NCI-H1105 treated with DMSO at 0.1 percent for 48 hours (cell line): ENCODE results near the gene KDELR1.

Experiments used
- DNase-seq: peaks from one replicate; lab custom pipeline; 2025; lab: John Stamatoyannopoulos, UW

KDELR1 gene

GRCh38 chr19:48391100-48392005, at the start of gene KDELR1:
KDELR1 (minus strand) TSS chr19:48391551; CDS start chr19:48391358, 193 bp downstream.
- peak; percentile 63 for DNase-seq

DNA sequence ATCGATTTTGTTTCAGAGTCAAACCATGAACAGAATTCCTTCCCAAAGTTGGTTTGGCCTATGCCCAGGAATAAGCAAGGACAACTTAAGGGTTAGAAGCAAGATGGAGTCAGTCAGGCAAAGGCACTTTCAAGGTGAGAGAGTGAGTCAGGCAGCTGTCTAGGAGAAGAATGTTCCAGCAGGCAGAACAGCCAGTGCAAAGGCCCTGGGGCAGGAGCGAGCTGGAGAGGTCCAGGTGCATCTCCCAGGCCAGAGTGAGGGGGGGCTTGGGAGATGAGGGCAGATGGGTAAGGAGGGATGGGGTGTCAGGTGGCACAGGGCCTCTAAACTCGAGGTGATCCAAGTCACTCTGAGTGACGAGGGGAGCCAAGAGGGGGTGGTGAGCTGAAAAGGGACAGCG, 45.2 kb upstream of the KDELR1 start:
- DNase-seq = no peak

- DNase-seq = no peak
Observed at GRCh38 chr19:48433337-48433736, 42.0 kb upstream of the KDELR1 start.

GRCh38 chr19:48428670-48429069, 37.3 kb upstream of the KDELR1 start:
- no peak for DNase-seq

GRCh38 chr19:48424694-48425219, 33.4 kb upstream of the KDELR1 start:
- no peak for DNase-seq

DNA sequence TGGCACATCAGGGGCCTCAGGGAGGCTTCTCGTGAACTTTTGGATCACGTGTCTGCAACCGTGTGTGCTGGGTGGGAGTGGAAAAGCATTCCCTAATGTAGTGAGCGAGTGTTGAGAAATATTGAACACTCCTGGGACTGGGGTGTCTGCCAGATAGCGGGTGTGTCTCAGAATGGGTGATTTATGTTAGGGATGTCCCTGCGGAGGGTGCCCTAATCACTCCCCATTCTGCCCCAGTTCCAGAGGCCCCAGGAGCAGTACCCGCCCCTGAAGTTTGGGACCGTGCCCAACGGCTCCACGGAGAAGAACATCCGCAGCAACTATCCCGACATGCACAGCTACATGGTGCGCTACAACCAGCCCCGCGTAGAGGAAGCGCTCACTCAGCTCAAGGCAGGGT, 30.2 kb upstream of the KDELR1 start:
- no peak for DNase-seq

GRCh38 chr19:48419158-48419920, 28.0 kb upstream of the KDELR1 start:
- DNase-seq = no peak

GRCh38 chr19:48418317-48419064, 27.1 kb upstream of the KDELR1 start:
- no peak for DNase-seq

GRCh38 chr19:48417421-48417820, 26.1 kb upstream of the KDELR1 start:
- no peak for DNase-seq

DNA sequence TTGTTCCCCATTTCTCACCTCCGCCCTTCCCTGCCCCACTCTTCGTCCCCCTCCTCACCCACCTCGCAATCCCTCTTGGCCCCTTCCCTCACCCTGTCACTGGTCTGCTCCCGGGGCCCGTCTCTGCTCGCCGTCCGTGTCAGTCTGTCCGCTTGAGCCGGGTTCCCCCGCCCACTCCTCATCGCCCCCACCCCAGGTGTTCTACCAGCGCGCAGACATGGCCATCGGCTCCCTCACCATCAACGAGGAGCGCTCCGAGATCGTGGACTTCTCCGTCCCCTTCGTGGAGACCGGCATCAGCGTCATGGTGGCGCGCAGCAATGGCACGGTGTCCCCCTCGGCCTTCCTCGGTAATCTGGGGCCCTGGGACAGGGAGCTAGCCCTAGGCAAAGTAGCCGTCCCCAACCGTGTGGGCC, 24.5 kb upstream of the KDELR1 start:
- DNase-seq = no peak

- no peak for DNase-seq
Observed at GRCh38 chr19:48415395-48415794, 24.0 kb upstream of the KDELR1 start.

DNA sequence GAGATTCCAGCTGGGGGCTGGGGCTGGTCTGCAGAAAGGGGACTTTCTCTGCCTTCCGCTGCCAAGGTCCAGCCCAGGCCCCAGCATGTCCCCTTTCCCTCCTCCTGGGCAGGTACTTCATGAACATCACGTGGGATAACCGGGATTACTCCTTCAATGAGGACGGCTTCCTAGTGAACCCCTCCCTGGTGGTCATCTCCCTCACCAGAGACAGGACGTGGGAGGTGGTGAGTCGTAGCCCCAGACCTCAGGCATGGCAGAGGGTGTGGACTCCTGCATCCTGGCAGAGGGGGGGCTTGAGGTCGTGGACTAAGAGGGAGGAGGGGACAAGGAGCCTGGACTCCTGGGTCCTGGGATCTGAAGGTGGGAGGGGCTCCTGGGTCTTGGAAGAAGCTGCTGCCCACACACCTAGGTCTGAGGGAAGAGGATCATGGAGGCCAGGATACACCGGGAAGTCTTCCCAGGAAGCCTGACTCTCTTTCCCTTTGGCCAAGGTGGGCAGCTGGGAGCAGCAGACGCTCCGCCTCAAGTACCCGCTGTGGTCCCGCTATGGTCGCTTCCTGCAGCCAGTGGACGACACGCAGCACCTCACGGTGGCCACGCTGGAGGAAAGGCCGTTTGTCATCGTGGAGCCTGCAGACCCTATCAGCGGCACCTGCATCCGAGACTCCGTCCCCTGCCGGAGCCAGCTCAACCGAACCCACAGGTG, 22.7 kb upstream of the KDELR1 start:
- DNase-seq = no peak

DNA sequence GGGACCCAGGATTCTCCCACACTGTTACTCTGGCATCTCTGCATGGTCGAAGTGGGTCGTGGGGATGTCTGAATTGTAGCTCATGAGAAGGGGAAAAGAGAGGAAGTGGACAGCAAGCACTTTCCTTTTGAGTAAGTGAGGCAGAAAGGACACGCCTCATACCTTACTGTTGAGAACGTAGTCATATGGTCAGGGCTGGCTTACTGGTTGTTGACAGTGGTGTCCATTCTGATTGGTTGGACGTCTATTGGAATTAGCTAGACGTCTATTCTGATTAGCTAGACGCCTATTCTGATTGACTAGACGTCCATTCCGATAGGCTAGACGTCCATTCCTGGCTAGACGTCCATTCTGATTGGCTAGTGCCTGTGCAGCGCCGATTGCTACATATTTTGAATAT, 14.5 kb upstream of the KDELR1 start:
- DNase-seq = no peak

- no peak for DNase-seq
Observed at GRCh38 chr19:48405010-48405659, 13.8 kb upstream of the KDELR1 start.

- DNase-seq = no peak
Observed at GRCh38 chr19:48403606-48404005, 12.3 kb upstream of the KDELR1 start.

DNA sequence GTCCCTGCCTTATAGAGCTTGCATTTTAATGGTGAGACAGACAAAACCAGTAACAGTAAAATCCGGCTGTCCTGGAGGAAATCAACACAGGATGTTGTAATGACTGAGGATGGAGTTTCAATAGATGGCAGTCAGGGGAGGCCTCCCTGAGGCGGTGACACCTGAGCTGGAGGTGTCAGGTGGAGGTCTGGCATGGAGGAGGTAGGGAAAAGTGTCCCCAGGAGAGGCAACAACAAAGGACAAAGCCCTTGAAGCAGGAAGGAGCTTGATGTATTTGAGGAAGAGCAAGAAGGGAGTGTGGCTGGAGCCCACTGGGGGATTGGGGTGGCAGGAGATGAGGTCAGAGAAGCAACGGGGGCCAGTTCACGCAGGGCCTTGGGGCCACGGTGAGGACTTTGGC, 9.9 kb upstream of the KDELR1 start:
- DNase-seq = no peak

DNA sequence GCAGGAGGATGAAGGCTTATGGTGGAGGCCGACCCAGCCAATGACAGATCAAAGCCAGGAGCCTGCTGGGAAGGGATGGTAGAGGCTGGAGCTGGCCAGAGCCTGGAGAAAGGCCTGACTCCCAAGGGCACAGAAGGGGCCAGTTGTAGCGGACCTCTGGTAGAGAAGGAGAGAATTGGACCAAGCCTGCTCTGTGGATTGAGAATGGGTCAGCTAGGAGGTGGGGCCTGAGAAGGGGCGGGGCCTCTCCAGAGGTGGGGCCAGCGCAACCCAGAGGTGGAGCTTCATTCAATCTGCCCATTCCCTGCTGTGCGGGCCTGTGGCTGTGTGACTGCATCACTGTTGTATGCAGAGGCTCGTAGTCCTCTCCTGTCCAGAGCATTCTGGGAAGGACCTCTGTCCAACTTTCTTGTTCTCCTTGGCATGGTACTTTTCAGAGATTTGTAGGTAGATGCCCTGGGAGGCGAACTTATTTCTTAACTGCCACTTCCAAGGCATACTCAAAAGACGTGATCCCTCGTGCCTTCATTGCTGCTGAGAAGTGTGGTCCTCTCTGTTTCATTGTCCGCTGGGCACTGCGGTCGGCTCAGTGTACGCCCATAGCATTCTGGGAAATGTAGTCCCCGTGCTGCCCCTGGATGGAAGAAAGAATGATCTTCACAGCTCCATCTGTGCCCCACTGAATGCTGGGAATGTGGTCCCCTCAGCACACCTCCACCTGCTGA, 8.8 kb upstream of the KDELR1 start:
- DNase-seq = no peak

- DNase-seq = peak; percentile 82
Observed at GRCh38 chr19:48398375-48399235, 7.3 kb upstream of the KDELR1 start.

DNA sequence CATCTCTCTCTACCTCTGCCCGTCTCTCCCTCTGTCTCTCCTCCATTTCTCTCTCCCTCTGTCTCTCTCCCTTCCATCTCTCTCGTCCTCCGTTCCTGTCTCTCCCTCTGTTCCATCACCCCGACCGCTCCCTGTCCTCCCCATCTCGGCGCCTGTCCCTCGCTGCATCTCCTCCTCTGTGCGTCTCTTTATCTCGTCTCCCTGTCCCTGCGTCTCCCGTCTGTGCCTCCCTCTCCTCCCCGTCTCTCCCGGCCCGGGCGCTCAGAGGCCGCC, 6.7 kb upstream of the KDELR1 start:
- no peak for DNase-seq
